GM18907 (cell line): ENCODE results near the gene ANO2.
A peak's percentile ranks its signal among the peaks of the same experiment; 100 is the strongest.

Experiments
- ATAC-seq: cut with Tn5 transposase; IDR thresholded peaks from one replicate; pipeline ENCODE4 v1.9.1; 2021; ENCODE audit warnings: mild to moderate bottlenecking, moderate library complexity; ENCODE audit not compliant: unreplicated experiment

The ANO2 gene

DNA sequence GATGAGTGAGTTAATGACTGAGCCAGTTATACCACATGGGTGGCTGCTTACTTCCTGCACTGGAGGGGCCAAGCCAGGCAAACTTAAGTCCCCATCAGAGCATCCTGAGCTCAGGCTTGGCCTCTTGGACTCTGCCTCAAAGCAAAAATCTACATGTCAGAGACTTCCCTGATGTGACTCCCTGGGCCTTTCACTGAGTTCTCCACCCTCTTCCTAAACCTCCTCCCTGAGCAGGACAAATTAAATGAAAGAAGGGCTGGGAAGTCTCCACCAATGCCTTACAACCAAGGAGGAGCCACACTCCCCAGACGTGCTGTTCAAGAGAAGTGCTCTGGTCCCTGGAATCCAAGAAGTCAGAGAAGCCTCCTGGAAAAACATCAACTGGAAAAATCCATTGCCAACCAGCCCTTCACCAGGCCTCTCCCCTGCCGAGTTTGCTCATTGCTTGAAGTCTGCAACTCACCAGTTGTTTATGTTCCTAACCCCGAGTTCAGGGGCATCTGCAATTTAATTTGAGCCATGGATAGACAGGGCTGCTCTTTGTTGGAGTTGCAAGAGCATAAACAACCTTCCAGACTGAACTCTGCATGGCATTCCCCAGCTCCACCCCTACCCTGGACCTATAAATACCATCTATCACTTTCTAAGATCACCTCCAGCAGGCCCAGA, 160.5 kb downstream of the ANO2 start:
- ATAC-seq: no peak

GRCh38 chr12:5783289-5783920, 161.7 kb downstream of the ANO2 start:
- no peak for ATAC-seq

DNA sequence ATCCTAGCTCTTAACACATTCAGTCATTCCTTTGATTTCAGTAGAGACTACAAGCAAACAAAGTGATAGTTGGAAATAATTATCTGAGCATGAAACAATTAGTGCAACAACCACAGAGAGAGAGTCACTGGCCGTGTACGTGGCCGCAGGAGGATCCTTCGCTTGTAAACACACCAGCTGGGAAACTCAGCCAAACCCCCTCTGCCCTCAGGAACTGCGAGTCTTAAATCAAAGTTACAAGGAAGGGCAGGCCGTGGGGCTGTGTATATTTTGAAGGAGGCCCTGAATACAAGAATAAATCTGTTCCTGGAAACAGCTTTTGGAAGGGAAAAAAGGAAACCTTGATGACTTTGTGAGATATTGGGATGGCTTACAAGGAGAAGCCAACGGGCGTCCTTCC, 164.5 kb downstream of the ANO2 start:
- no peak for ATAC-seq

DNA sequence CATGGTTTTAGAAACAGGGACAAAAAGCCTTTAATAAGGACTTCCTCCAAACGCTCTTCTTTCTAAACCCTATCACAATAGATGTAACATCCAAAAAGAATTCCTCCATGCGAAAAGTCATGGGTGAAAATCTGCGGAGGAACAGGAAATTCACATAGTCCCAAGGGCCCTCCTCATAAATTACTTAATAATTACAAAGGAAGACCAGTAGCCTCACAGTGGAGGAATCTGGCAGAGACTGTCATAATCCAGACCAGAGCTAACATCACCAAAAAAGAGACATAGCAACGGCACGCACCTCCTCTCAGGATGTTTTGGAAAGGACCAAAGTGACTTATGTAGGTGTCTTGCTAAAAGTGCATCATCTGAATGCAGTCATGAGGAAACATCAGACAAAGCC, 165.7 kb downstream of the ANO2 start:
- ATAC-seq: no peak

DNA sequence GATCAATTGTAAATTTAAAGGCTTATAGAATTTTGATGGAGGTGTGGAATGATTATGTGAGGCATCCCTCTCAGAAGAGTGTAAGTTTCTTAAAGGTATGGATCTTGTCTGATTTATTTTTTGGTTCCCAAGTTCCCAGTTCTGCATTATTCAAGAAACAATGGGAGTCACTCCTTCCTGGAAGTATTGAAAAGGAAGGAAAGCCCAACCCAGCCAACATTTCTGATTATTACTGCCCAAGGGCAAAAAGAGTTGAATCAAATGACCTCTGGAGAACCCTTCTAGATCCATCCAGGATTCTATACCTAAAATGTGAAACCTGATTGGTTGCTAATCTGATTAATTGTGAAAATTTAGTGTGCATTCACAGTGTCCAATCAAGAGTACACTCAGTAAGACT, 166.2 kb downstream of the ANO2 start:
- ATAC-seq: no peak

- no peak for ATAC-seq
These were observed 167.6 kb downstream of the ANO2 start for GRCh38 chr12:5777451-5777850.

GRCh38 chr12:5776091-5776490, 169.0 kb downstream of the ANO2 start:
- no peak for ATAC-seq

- no peak for ATAC-seq
These were observed 171.5 kb downstream of the ANO2 start for GRCh38 chr12:5773550-5773949.

DNA sequence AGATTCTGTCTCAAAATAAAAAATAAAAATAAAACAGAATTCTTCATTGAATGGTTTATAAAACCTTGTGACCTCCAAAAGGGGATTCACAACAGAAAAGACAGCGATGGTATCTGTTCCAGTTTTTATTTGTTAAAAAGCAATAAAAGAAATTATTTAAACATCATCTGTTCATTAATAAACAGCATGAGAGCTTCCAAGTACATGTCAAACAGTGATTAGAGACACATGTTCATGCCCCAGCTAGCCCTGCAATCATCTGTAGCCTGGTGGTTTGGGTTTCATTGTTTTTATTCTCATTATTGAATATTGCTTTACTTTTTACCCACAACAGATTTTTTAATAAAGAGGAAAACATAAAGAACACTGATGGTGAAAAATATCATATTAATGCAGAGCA, 173.3 kb downstream of the ANO2 start:
- no peak for ATAC-seq

- no peak for ATAC-seq
These were observed 174.3 kb downstream of the ANO2 start for GRCh38 chr12:5770727-5771126.

- no peak for ATAC-seq
These were observed 176.4 kb downstream of the ANO2 start for GRCh38 chr12:5768581-5769196.

- ATAC-seq: no peak
These were observed 176.9 kb downstream of the ANO2 start for GRCh38 chr12:5768171-5768570.

DNA sequence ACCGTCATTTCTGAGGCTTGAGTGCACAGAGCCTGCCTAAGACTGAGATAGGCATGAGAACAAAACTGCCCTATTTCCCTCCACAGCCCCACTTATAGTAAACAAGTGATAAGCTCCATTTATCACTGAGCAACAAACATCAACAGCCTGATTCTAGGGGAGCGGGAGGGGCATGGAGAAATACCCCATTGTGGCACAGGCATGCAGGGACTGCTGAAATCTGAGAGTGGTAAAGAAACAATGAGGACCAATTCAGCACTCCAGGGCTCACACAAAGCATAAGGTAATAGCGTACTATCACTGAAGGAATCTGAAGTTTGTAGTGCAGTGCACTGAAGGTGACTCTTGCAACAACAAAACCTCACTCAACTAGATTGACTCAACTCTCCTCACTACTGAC, 186.7 kb downstream of the ANO2 start:
- ATAC-seq: no peak

- ATAC-seq: no peak
These were observed 188.7 kb downstream of the ANO2 start for GRCh38 chr12:5756338-5756842.

DNA sequence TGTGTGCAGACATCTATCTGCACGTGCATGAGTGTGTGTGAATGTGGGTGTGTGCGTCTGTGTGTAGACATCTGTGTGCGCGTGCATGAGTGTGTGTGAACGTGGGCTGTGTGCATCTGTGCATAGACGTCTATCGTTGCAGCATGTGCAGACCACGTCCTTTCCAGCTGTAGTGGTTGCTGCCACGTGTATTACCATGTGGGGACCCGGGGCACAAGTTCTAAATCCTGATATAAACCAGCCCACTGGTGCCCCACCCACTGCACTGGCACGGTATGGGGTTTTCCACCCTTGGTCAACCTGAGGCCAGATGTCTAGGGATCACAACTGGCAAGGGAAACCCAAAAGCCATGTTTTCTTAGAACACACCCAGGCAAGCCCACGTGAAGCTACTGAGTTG, 197.0 kb downstream of the ANO2 start:
- no peak for ATAC-seq

GRCh38 chr12:5746917-5747316, 198.1 kb downstream of the ANO2 start:
- ATAC-seq: no peak

DNA sequence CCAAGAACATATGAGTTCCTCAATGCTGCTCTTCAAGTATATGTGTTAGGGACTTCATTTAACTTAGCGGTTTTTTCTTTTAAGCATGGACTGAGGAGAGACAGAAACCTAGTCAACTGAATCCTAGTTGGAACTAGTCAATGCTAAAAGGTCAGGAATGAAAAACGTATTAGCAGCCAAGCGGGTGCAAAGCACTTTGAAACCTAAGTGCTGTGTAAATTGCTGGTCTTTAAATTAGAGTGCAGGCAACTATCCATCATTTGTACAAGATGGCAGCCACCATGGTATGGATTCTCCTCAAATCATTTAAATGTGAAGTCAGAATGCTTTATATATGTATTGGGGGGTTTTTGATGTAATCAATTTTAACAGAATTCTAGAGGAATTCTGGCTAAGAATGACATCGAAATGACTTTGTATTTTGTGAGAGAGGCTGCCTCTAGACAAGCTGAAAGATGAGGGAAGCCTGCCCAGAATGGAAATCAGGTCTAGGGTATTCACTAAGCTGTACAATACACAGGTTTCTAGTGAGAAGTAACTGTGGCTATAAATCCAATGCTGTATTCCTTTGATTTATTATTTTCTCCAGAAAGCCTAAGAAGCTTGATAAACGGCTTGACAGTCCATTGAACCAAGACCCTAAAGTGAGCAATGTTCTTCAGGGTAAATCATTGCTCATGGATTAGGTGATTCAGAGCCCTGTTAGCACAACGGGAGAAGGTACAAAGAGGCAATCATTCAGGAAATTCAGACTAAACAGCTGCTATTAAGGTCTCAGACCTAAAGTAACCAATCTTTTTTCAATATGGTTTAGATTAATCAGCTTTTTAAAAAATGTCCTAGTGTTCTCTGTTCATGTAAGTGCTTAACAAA, 198.8 kb downstream of the ANO2 start:
- ATAC-seq: no peak

- ATAC-seq: peak; percentile 59
These were observed 199.7 kb downstream of the ANO2 start for GRCh38 chr12:5745251-5745888.

DNA sequence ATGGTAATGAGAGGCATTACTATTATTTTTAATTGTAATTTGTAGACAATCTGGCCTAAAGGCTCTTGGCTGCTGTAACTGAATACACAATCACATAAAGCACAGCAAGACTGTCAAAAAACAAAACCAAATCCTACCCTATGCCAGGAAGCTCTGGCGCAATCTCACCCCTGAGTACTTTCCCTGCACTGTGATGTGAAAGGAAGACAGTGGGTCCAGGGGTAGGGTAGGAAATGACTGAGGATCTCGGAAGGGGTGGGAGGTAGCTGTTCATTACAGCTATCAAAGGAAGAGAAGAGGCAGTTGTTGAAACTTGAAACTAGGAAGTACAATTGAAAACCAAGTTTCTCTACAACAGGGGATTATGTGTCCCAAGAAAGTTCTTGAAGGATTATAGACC, 202.8 kb downstream of the ANO2 start:
- ATAC-seq: no peak

GRCh38 chr12:5739917-5740316, 205.1 kb downstream of the ANO2 start:
- no peak for ATAC-seq

DNA sequence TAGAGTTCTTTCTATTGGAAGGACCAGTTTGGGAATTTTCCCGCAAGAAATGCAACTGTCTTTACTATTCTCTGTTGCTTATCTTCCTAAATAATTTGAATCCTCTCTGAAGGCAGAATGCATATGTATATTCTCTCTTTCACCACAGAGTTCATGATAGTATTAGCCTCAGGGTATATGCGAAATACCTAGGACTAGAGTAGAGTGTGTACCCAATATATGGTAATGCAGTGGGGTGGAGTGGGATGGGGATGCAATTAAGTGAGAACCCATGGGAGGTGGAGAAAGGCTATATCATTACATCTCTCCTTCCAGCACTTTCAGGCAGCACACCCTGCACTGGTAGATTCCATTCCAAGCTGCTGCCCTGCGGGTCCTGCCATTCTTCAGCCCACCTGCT, 207.3 kb downstream of the ANO2 start:
- no peak for ATAC-seq
